Heart left ventricle (tissue), 16 donors: ENCODE data around the gene PHLPP1. TPM values are rescaled to one million over a fixed set of nuclear protein-coding genes. Genes with fewer than 3 reads are reported as not detected.

ENCODE experiments used
- ATAC-seq, 4 donors: fragments of 200-7000 bp; cut with Tn5 transposase; one replicate each; pipeline ENCODE4 v1.9.1; 2020 to 2022; ENCODE audit warnings: moderate library complexity in 4 of 4, mild to moderate bottlenecking in 3 of 4, moderate number of reproducible peaks in 1 of 4
- DNase-seq, 5 donors: peaks; one replicate each; pipeline ENCODE4 v3.0.0-alpha.2; 2020
- H3K27ac ChIP-seq, 12 donors: fragments of 200-600 bp; sonication (generic) in 4 of 12; one replicate each; pipeline versions ENCODE4 v1.5.0 to v1.8.0; 2016 to 2022; ENCODE audit warnings: mild to moderate bottlenecking in 2 of 12
- H3K27me3 ChIP-seq, 9 donors: fragments of 200-600 bp; sonication (generic) in 2 of 9; one replicate each; pipeline versions ENCODE4 v1.5.1 to v1.8.0; 2016 to 2022; ENCODE audit warnings: mild to moderate bottlenecking in 3 of 9
- H3K36me3 ChIP-seq, 9 donors: fragments of 200-600 bp; sonication (generic) in 2 of 9; one replicate each; pipeline versions ENCODE4 v1.5.0 to v1.8.0; 2018 to 2022; ENCODE audit warnings: mild to moderate bottlenecking in 2 of 9
- H3K4me1 ChIP-seq, 12 donors: fragments of 200-600 bp; sonication (generic) in 4 of 12; one replicate each; pipeline versions ENCODE4 v1.5.0 to v1.8.0; 2016 to 2022; ENCODE audit warnings: mild to moderate bottlenecking in 3 of 12
- H3K4me3 ChIP-seq, 12 donors: fragments of 200-600 bp; sonication (generic) in 4 of 12; one replicate each; pipeline versions ENCODE4 v1.5.0 to v1.8.0; 2017 to 2022; ENCODE audit warnings: mild to moderate bottlenecking in 9 of 12, moderate library complexity in 4 of 12
- H3K9me3 ChIP-seq, 12 donors: fragments of 200-600 bp; sonication (generic) in 4 of 12; one replicate each; pipeline versions ENCODE4 v1.5.0 to v1.8.0; 2016 to 2022; ENCODE audit warnings: mild to moderate bottlenecking in 1 of 12
- POLR2A ChIP-seq, 2 donors: fragments of 450-650 bp; IDR thresholded peaks; one replicate each; pipeline ENCODE4 v1.6.1; 2017; ENCODE audit warnings: antibody characterized with exemption in 2 of 2, mild to moderate bottlenecking in 2 of 2, moderate library complexity in 2 of 2
- WGBS, 4 donors: extraction: QIAGEN DNeasy Blood & Tissue Kit in 2 of 4; methylation state at CpG; one replicate each; pipeline versions ENCODE4 v1.1.5 to v1.1.7; 2013 to 2018; 5-methylcytosine and 5-hydroxymethylcytosine counted together
- intact Hi-C, 10 donors: fragments of 100-400 bp; cut with DNase I; formaldehyde crosslinking; loops; one replicate each; pipeline versions ENCODE4 v1.11.1 to v1.14.2; 2022
- polyA plus RNA-seq, 2 donors: library from polyadenylated mRNA; stranded (reverse); fragments of 200-250 nt; gene quantifications; one replicate each; pipeline ENCODE4 v1.2.3, GENCODE V29; 2013
- total RNA-seq, 9 donors: library from RNA; depleted of rRNA in 2 of 9; stranded (reverse); fragments of >200 nt in 2 of 9; fragmentation: NEBNext Ultra II Directional in 3 of 9; extraction: Animal tissue kit (Norgen Biotek cat#: 25700) in 3 of 9; gene quantifications; one replicate each; pipeline versions ENCODE4 v1.1.0 to v1.2.4, GENCODE V29; 2016 to 2023
- TF ChIP-seq, protein P1 (sequence below), 12 donors: fragments of 200-600 bp; sonication (generic) in 4 of 12; IDR thresholded peaks; one replicate each; pipeline versions ENCODE4 v1.5.0 to v1.8.0; 2018 to 2022; ENCODE audit warnings: antibody characterized with exemption in 12 of 12, mild to moderate bottlenecking in 5 of 12
- donor health status: ischemic (EF 13 %, LVEDD 7.1; RV severe dilation, severe dysfunction).
- donor health status: healthy with polysubstance abuse.
- donor health status: DM: no; HTN: yes; CAD: no.
- donor health status: DM: no; HTN: no; CAD: no.
- donor health status: ischemic (EF 25% LVEDD 6.9; RV normal size, moderate dysfunction).
- donor health status: ischemic (EF 25% LVEDD 5.7; RV mildly dilated, moderate dysfunction).
- donor health status: healthy.
- donor health status: DM: yes; HTN: yes; CAD: no.
- donor health status: ischemic (EF 35%, LVEDD 5.7; RV mildly dilated, moderate dysfunction).
- donor health status: nonischemic (EF 11% LVEDD 7.7; RV severe dilation, severe dysfunction).
- donor health status: DM: yes; HTN: yes; CAD: no.
- donor health status: PGD.
- donor health status: ischemic (EF 29% LVEDD 5.4; RV normal size, mild dysfunction).
- donor health status: nonischemic (EF 23%, LVEDD 6.1; RV moderate dilation, normal function).

Gene PHLPP1
- total and polyA plus RNA-seq, 11 donors = 1.7 to 11.1 (median 6.2) TPM

DNA sequence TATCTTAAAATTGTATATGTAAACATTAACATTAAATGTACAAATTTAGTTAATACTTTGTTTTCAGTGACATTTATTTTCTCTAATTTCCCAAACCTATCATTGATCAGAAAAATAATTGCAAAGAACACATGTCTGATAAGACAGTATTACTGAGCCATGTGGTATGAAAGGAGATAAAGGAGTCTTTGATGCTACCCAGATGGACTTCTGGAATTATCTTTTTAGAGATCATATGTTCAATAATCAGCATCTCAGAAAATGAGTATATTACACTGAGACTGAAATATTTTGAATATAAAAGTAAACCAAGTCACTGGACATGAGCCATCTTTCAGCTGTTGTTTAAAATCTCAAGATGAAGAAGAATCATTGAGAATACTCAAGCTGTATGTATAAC is 153.3 kb downstream of the PHLPP1 start:
- intact Hi-C loops = no loop called here
- Histone ChIP-seq H3K27me3 (no peaks in the 10 kb centered on the region), H3K4me1 (peaks cover 0 to 11% (median 0%) of the 10 kb centered on the region in 12 donors), H3K27ac (no peak overlapping the region), H3K4me3 (no peak overlapping the region), H3K36me3 (no peaks in the 10 kb centered on the region), H3K9me3 (no peaks in the 10 kb centered on the region)
- no peak for ATAC-seq
- DNase-seq = no peak
- TF ChIP-seq POLR2A (IDR thresholded peaks at IDR 0.05) = no peak
- TF ChIP-seq, protein P1, sequence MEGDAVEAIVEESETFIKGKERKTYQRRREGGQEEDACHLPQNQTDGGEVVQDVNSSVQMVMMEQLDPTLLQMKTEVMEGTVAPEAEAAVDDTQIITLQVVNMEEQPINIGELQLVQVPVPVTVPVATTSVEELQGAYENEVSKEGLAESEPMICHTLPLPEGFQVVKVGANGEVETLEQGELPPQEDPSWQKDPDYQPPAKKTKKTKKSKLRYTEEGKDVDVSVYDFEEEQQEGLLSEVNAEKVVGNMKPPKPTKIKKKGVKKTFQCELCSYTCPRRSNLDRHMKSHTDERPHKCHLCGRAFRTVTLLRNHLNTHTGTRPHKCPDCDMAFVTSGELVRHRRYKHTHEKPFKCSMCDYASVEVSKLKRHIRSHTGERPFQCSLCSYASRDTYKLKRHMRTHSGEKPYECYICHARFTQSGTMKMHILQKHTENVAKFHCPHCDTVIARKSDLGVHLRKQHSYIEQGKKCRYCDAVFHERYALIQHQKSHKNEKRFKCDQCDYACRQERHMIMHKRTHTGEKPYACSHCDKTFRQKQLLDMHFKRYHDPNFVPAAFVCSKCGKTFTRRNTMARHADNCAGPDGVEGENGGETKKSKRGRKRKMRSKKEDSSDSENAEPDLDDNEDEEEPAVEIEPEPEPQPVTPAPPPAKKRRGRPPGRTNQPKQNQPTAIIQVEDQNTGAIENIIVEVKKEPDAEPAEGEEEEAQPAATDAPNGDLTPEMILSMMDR (IDR thresholded peaks at IDR 0.05) = no peak

DNA sequence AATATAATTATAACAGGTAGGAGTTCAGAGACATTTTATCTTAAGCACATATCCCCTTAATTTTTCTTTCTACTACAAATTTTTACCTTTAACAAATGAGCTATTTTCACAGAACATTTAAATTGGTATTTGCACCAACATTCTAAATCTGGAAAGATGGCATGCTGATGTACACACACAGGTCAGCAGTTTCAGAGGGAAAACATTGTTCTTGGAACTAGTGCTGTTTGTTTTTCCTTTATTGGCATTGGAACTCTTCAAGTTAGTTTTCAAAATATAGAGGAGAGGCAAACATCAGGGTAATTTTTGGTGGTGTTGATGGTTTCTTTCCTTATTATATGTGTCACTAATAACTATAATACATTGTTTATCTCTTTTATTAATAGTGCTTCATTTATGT is 155.3 kb downstream of the PHLPP1 start:
- H3K4me1 ChIP-seq = peaks cover 0 to 16% (median under 1%) of the 10 kb centered on the region in 12 donors
- TF ChIP-seq POLR2A (IDR thresholded peaks at IDR 0.05) = no peak
- TF ChIP-seq, protein P1 (IDR thresholded peaks at IDR 0.05) = no peak
- H3K4me3 ChIP-seq = no peak overlapping the region
- DNase-seq (no peak), ATAC-seq (no peak)
- H3K27ac ChIP-seq = no peak overlapping the region
- H3K36me3 ChIP-seq = no peaks in the 10 kb centered on the region
- intact Hi-C loops = no loop called here
- no peaks in the 10 kb centered on the region for H3K9me3 ChIP-seq
- H3K27me3 ChIP-seq = no peaks in the 10 kb centered on the region

DNA sequence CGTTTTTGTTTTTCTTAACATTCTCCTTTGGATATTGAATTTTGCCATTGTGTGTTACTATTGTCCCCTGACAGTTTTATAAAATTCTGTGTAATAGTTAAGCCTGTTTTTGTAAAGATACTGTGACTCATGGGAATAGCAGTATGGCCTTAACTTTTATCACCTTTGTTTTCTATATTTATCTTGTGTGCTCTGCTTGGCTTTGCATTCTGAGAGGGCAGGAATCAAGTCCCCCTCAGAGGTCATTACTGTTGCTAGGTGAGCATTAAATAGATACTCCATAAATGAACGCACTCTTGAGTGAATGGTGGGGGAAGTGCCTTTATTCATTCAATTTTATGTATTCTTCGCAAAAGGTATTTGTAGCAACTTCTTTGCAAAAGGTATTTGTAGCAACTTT is 160.0 kb downstream of the PHLPP1 start:
- Histone ChIP-seq H3K27ac (peak overlapping the region in 4 of 12 donors; percentile 25 to 39 (median 32)), H3K27me3 (no peaks in the 10 kb centered on the region), H3K4me1 (peaks cover 3 to 33% (median 23%) of the 10 kb centered on the region in 12 donors), H3K9me3 (no peaks in the 10 kb centered on the region), H3K36me3 (no peaks in the 10 kb centered on the region), H3K4me3 (no peak overlapping the region)
- no peak for TF ChIP-seq POLR2A (IDR thresholded peaks at IDR 0.05)
- TF ChIP-seq, protein P1 (IDR thresholded peaks at IDR 0.05) = no peak
- intact Hi-C loops = loop anchor here in 1 of 10 donors (5.0 kb wide), 1 partner anchor 158 kb away; the partner anchor contains the start of gene PHLPP1
- peak; percentile 65 to 85 (median 80) for ATAC-seq
- no peak for DNase-seq
- WGBS, 4 donors = 53 to 60% (median 56%) methylated on average over 3 of the region's 3 CpGs

DNA sequence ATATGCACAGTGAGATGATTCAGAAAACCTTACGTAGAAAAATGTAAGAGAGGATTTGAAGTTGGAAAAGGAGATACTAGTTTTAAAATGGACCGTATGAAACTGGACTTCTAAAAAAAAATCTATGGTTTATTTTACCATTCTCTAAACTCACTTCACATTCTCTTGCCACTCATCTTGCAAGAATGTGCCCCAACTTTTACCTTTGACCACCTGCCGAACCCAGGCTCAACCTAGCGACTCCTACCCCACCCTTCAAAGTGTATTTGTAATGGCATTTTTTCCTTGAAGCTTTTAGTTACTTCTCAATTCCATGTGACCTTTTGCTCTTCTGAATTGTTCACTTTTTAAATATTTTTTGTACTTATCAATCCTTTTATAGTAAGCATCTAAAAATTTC is 160.8 kb downstream of the PHLPP1 start:
- H3K27ac ChIP-seq = no peak overlapping the region
- no peak for DNase-seq

More for the DNA sequence above, 160.8 kb downstream of the PHLPP1 start:
- Histone ChIP-seq H3K9me3 (no peaks in the 10 kb centered on the region), H3K27me3 (no peaks in the 10 kb centered on the region), H3K4me3 (no peak overlapping the region), H3K4me1 (peaks cover 3 to 33% (median 23%) of the 10 kb centered on the region in 12 donors), H3K36me3 (no peaks in the 10 kb centered on the region)
- no peak for TF ChIP-seq POLR2A (IDR thresholded peaks at IDR 0.05)
- TF ChIP-seq, protein P1 (IDR thresholded peaks at IDR 0.05) = no peak
- WGBS, 4 donors = 93 to 96% (median 95%) methylated on average over 4 of the region's 4 CpGs
- intact Hi-C loops = loop anchor here in 1 of 10 donors (5.0 kb wide), 1 partner anchor 159 kb away; the partner anchor contains the start of gene PHLPP1
- no peak for ATAC-seq
